HK-2 (cell line): Measurements from ENCODE around the gene PGLYRP3.
"Not testable (repeated sequence)": the region's sequence is repeated elsewhere in the genome, so short reads cannot be mapped to it uniquely, and the experiment has no call there.

Source experiments
- DNase-seq: peaks from one replicate; pipeline ENCODE4 v3.0.0-alpha.2; 2018; ENCODE audit not compliant: unreplicated experiment

Gene PGLYRP3

DNA sequence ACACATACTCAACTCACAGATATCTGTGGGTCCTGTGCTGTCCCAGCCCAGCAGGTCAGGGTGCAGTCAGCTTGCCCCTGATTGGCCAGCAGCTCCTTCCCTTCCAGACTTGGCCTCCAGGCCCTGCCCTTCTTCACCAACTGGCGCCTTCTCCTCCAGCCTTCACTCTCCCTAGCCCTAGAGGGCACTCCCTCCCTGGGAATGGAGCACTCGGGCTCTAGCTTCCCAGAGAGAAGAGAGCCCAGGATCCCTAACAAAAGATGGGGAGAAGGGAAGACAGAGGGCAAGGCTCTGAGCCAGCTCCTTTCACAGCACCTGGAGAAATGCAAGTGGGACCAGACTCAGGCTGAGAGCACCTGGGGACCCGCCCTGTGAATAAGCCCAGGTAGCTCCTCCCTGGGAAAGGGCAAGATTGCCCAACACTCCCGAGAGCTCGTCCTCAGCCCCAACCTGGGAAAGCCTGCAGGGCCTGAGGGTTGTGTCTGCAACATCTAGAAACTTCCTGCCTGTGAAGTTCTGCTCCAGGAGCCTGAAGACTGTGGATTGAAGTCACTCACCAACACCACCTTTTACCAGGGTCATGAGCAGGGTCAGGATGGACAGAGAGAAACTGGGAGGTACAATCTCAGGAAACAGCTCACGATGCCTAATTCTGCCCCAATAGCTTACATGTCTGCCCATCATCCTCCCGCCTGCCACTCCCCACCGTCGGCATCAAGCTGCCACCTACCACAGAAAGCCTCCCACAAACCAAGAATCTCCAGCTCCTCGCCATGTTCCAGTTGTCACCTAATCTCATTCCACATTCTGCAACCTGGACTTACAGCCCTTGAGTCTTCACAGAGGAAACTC is 36.0 kb upstream of the PGLYRP3 start, which contains the start of gene PGLYRP4:
Gene PGLYRP4 (minus strand): TSS at position 331 of the 852 bp plus-strand sequence. CDS start 909 bp downstream, outside the sequence.
- no peak for DNase-seq

- no peak for DNase-seq
Observed at GRCh38 chr1:153347856-153348255, 35.1 kb upstream of the PGLYRP3 start.

GRCh38 chr1:153347049-153347448 is 34.3 kb upstream of the PGLYRP3 start:
- DNase-seq = not testable (repeated sequence)

DNA sequence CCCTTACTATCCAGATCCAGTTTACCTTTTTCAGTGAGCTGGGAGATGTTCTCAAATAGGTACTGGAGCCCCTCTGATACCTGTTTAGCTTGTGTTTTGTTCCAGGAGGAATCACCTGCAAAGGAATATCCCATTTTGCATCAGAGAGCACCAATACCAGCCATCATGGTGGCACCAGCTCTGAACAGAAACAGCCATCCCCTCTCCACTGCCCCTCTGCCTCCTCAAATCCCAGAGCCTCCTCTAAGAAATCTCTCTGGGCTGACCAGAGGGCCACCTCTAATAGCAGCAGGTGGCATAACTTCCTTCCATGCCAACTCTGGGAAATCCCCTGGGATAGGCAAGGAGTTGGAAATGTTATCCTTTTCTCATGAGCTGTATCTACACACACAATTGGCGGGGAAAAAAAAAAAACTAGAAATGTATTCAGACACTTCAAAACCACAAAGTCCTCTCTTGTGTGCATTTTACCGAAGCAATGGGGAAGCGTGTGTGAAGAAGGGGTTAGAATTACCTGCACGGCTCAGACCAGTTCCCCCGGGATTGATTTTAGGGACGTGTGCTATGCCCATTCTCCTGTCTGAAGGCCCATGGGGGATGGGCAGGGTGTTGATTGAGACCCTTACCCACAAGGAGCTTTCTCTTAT is 33.4 kb upstream of the PGLYRP3 start:
- DNase-seq = no peak

- no peak for DNase-seq
Observed at GRCh38 chr1:153345187-153346076, 32.7 kb upstream of the PGLYRP3 start.

DNA sequence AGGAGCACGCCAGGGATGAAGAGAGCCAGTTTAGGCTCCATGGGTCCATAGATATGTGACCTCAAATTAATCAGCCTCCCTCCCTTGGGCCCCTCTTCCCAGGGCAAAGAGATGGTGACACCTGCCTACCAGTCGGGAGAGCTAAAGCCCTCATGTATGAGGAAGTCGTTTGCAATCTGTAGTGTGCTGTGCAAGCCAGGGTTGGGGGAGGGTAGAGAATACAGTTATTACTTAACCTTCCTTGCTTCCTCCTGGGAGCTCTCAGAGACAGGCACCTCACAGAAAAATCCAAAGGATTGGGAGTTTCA is 31.9 kb upstream of the PGLYRP3 start:
- DNase-seq = no peak

- no peak for DNase-seq
Observed at GRCh38 chr1:153343811-153344717, 31.3 kb upstream of the PGLYRP3 start.

DNA sequence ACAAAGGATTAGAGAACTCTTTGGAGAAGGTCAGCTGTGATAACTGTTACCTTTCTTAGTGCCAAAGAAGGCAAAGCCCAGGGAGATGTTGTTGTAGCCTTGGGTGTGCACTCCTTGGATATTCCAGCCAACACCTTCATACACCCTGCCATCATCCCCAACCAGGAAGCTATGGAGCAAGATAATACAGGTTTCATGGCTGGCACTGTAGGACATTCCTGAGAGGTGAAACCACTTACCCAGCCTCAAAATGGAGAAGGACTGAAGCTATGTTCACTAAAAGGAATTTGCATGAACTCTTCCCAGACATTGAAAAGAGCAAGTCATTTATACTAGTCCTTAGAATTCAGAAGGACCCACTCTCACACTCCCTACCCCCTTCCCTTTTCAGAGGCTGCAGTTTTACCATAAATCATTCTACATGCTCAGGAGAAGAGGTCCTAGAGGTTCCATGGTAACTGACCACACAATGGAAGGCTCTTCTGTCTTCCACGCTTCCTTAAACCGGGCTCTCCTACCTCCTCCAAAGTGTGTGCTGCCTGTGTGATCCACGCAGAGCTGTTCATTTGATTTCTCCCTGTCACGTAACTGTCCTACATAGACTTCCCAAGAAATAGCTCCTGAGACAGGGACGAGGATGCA is 30.4 kb upstream of the PGLYRP3 start:
- DNase-seq = no peak

- DNase-seq = no peak
Observed at GRCh38 chr1:153342178-153342577, 29.4 kb upstream of the PGLYRP3 start.

GRCh38 chr1:153341431-153341934 is 28.7 kb upstream of the PGLYRP3 start:
- DNase-seq = no peak

- no peak for DNase-seq
Observed at GRCh38 chr1:153340356-153340755, 27.6 kb upstream of the PGLYRP3 start.

DNA sequence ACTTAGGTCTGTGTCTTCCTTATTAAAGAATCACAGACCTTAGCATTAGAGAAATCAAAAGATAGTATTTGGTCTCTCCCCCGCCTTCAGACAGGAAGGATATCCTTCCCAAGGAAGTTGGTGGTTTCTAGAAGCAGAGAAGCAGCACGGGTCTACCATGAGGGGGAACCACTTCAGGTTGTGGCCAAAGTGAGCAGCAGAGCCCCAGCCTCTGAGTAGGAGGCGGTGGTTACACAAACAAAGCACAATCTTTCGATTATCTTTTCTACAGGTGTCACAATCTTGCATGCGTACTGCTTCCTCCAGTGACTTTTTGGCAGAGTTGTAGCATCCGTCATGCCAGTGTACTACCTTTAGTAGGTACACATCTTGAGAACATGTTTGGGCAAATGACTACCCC is 27.1 kb upstream of the PGLYRP3 start:
- no peak for DNase-seq

DNA sequence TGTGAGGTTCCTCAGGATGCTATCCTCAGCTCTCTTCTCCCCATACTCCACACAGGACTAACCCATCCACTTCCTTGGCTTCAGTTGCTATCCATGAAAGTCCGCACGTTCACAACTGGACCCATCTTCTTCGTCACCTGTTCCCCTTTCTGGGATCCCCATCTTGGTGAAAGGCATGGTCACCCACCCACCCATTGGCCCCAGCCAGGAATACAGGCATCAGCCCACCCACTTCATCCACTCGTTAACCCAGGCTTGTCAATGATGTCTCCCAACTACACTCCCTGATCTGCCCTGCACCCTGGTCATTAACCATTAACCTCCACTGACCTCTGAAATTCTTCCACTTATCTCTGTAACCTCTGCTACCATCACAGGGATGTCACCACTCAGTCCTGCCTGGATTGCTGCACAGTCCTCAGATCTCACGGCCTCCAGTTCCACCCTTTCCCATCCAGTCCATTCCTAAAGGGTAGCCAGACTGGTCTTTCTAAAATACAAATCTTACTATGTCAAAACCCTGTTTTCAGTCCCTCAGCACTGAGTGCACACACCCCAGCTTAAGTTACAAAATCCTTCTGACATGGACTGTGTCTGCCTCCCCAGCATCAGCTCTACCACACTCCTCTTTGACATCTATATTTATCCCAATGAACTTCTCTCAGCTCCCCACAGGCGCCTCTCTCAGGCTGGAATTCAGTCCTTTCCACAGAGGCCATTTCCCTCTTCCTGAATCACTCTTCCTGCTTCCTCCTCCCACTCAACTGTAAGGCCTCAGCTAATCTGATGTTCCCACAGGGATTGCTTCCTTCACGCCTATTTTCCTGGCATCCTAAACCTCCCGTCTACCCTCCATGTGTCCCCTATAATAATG is 25.5 kb upstream of the PGLYRP3 start:
- no peak for DNase-seq

DNA sequence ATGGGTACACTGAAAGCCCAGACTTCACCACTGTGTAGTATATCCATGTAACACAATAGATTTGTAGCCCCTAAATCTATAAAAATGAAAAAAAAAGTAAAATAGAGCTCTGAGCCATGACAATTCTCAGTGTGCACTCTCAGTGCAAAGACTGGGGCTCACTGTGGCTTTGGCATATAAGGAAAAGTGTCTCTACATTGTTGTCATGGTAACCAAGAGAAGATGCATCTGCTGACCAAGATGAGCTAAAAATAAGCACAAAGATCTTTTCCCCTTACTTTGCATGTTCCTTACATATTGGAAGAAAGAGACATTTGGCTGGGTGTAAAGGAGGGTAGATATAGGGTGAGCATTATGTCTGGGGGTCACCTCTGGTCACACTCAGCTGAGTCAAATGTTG is 23.9 kb upstream of the PGLYRP3 start:
- no peak for DNase-seq

GRCh38 chr1:153333902-153334301 is 21.1 kb upstream of the PGLYRP3 start:
- DNase-seq = no peak

DNA sequence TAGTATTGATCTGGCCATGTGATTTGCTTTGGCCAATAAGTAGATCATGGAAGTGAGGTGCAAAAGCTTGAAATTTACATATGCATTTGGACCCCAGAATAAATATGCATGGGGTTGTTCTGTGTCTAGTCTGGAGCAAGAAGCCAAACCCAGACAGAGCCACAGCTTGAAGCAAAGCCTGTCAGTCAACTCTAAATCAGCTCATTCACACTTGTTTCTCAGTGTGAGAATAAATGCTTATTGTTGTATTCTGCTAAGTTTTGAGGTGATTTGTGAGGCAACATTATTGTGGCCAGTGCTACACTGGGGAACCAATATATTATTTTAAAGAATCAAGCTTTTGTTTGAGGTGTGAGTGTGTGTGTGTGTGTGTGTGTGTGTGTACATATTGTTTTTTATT is 12.2 kb upstream of the PGLYRP3 start:
- DNase-seq = no peak

DNA sequence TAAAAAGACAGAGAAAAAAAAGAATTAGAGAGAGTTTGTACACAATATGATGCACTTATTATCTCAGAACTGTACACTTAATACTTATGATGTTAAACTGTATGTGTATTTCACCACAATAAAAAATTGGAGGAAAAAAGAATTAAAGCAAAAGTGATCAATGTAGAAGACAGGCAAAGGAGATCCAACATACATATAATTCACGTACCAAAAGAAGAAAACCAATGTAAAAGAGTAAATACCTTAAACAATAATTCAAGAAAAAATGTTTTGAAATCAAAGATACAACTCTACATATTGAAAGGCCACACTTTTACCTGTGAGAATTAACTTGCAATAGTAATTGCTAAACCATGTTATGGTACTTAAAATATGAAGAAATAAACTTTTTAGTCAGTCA is 9.8 kb upstream of the PGLYRP3 start:
- no peak for DNase-seq

- DNase-seq = not testable (repeated sequence)
Observed at GRCh38 chr1:153318145-153318544, 5.4 kb upstream of the PGLYRP3 start.

DNA sequence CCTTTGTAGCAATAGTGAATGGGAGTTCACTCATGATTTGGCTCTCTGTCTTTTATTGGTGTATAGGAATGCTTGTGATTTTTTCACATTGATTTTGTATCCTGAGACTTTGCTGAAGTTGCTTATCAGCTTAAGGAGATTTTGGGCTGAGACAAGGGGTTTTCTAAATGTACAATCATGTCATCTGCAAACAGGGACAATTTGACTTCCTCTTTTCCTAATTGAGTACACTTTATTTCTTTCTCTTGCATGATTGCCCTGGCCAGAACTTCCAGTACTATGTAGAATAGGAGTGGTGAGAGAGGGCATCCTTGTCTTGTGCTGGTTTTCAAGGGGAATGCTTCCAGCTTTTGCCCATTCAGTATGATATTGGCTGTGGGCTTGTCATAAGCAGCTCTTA is 3.3 kb upstream of the PGLYRP3 start:
- not testable (repeated sequence) for DNase-seq

- not testable (repeated sequence) for DNase-seq
Observed at GRCh38 chr1:153314388-153314787, 1.6 kb upstream of the PGLYRP3 start.
